NAMALWA (cell line): ENCODE results near the gene NFATC3.

Experiments
- DNase-seq: peaks from one replicate; pipeline ENCODE4 v3.0.0-alpha.2; 2015; ENCODE audit warnings: low spot score

Gene NFATC3

DNA sequence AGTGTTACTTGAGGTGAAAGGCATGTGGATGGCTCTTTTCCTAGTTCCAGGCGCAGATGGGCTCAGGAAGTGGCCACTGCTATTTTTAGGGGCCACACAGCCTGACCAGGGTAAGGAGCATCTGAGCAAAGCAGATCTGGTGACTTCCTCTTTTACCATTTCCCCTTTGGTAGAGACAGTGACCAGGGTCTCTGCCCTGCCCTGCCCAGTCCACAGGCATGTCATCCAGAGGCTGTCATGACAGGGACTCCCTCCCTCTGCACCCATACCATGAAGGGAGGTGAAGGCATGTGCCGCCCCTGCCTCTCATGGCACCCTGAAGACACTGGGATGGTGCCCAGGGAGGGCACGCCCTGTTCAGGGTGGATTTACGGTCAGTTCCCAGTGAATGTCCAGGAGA is 162.2 kb downstream of the NFATC3 start:
- DNase-seq: no peak

DNA sequence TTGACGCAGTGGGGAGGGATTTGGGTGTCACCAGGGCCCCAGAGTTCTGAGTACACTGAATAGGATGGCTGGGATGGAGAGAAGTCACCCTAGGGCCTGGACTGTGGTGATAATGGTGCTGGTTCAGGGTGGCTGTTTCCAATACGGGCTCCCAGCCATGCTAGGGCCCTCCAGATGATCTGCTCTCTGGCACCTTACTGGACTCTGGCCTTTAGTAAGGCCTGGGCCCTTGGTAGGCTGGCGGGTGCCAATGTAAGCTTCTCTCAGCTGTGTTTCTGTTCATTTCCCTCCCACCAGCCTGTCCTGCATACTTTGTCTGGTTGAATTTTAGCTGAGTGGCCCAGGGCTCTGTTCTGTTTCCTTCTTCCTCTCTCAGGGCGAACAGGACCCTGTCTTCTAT is 162.8 kb downstream of the NFATC3 start:
- no peak for DNase-seq

DNA sequence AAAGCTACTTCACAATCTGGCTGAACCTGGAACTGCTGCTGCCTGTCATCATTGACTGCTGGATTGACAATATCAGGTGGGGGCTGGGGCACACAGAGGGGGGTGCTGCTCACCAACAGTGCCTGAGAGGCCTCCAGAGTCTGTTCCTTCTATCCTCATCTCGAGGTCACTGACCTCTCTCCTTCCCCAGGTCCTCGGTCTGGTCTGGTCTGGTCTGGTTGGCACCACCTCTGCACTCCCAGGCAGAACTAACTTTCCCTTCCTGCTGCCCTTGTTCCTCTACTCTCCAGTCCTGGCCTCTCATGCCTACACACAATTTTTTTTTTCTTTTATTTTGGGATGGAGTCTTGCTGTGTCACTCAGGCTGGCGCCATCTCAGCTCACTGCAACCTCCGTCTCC is 164.2 kb downstream of the NFATC3 start:
- DNase-seq: no peak

DNA sequence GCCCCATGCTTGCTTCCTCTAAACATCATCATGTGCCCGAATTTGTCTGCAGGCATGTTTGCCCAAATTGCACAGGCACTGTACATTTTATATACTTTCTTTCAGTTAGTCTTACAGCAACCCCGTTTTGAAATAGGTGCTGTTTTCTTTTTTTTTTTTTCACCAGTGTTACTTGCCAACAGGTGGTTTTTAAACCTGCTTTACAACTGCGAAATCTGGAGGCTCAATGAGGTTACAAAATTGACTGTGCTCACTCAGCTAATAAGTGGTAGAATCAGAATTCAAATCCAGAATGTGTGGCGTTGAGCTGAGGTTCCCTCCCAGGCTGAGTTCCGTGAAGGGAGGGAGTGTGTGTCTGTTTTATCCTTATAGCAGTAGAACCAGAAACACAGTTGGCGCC is 165.8 kb downstream of the NFATC3 start:
- DNase-seq: peak; percentile 54

DNA sequence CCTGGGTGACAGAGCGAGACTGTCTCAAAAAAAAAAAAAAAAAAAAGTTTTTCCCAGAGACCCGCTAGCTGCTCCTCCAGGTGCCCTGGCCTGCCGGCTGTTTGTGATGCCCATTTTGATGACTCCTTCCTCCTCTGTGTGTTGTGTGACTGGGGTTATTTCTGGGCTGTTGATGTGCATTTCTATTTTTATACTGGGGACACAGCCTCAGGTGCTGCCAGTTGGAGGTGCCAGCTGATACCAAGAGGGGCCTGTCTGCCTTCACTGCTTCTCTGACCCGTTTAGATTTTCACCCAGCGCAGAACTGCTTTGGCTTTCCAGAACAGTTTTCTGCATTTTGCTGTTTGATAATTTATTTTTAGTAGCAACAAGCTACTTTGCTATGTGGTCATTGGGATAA is 166.7 kb downstream of the NFATC3 start:
- peak; percentile 96 for DNase-seq

DNA sequence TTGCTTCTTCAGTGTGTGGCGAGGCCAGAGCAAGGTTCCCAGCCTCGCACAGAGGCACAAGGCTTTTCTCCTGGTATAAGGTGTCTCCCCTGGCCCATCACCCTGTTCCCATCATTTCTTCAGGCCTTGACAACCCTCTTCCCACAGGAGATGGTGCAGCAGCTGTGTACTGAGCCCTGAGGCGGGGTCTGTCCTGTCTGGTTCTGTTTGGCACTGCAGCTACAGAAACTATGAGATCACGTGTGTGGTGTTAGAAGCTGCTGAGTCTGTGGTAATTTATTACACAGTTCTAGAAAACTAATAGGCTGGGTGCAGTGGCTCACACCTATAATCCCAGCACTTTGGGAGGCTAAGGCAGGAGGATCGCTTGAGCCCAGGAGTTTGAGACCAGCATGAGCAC is 167.2 kb downstream of the NFATC3 start:
- DNase-seq: peak; percentile 62

DNA sequence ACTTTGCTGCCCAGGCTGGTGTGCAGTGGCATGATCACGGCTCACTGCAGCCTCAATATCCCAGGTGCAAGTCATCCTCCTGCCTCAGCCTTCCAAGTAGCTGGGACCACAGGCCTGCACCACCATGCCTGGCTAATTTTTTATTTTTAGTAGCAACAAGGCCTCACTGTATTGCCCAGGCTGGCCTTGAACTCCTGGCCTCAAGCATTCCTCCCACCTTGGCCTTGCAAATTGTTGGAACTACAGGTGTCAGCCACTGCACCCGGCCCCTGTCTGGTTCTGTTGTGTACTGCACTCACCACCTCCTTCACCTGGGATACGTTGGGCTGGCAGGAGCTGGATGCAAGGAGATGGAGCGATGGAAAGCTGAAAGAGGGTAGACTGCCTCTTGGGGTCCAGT is 168.6 kb downstream of the NFATC3 start:
- DNase-seq: no peak

DNA sequence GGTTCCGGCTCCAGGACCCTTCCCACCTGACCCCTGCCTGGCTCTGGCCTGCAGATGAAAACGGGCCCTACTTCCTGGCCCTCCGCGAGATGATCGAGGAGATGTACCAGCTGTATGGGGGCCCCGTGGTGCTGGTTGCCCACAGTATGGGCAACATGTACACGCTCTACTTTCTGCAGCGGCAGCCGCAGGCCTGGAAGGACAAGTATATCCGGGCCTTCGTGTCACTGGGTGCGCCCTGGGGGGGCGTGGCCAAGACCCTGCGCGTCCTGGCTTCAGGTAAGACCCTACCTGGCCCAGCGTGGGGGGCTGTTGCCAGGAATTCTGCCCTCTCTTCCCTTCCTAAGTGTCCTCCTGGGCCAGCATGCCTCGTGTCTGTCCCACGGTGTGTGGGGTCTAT is 170.5 kb downstream of the NFATC3 start:
- DNase-seq: no peak

DNA sequence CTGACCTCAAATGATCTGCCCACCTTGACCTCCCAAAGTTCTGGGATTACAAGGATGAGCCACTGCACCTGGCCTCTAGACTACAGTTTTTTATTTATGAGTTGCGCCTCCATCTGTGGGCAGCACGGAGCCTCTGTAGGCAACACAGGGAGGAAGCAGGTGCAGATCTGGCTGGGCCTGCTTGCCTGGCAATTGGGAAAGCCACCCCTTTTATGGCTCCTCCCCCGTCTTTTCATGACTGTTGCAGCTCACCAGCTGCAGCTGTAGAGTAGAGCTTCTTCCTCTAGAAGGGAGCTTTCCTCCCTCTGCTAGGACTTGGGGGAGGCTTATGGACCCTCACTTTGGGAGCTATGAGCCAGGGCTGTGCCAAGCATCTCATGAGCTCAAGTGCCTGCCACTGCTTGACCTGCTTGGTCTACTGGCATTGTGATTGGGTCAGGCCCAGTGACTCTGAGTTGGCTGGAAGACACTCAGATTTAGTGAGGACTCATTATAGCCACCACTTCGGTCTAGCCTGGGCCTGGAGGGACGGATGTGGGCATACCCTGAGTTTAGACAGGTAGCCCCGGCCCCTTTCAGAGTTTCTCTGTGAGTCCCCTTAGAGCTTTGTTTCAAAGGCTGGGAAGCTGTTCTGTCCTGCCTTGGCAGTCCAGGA is 172.2 kb downstream of the NFATC3 start:
- DNase-seq: peak; percentile 96

DNA sequence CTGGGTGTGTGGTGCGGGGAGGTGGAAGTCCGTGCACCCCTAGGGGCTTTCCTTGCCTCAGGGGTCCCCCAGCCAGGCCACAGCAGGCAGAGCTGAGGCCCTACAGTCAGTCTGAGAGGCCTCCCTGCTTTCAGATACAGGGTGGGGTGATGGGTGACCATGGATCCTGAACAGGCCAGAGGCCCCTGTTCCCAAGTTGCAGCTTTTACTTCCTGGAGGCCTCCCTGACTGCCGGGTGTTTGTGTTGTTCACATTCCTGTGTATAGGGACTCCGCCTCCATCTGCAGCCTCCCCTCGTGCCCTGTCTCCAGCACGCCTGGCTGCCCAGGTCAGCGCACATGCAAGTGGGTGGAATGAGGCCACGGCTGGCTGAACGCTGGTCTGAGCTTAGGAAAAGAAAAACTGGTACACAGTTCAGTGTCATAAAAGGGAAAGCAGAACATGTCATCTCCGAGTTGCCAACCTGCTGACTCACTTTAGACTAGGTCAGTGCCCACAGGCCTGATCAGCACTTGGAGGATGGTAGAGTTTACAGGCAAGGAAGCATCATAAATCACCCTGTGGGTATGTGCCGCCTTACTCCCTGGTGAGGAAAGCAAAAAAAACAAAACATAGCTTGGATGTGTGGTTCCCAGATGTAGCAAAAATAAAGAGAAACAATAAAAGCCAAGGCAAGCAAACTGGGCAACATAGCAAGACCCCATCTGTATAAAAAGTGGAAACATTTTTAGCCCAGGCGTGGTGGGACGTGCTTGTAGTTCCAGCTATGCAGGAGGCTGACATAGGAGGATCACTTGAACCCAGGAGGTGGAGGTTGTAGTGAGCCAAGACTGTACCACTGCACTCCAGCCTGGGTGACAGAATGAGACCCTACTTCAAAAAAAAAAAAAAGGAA is 173.0 kb downstream of the NFATC3 start:
- peak; percentile 63 for DNase-seq

DNA sequence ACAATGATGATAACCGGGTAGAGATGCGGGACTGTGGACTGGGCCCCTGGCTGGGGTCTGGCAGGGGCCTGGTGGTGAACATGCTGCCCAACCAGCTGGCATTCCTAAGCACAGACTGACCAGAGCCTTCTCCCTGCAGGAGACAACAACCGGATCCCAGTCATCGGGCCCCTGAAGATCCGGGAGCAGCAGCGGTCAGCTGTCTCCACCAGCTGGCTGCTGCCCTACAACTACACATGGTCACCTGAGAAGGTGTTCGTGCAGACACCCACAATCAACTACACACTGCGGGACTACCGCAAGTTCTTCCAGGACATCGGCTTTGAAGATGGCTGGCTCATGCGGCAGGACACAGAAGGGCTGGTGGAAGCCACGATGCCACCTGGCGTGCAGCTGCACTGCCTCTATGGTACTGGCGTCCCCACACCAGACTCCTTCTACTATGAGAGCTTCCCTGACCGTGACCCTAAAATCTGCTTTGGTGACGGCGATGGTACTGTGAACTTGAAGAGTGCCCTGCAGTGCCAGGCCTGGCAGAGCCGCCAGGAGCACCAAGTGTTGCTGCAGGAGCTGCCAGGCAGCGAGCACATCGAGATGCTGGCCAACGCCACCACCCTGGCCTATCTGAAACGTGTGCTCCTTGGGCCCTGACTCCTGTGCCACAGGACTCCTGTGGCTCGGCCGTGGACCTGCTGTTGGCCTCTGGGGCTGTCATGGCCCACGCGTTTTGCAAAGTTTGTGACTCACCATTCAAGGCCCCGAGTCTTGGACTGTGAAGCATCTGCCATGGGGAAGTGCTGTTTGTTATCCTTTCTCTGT is 174.0 kb downstream of the NFATC3 start:
- DNase-seq: no peak

DNA sequence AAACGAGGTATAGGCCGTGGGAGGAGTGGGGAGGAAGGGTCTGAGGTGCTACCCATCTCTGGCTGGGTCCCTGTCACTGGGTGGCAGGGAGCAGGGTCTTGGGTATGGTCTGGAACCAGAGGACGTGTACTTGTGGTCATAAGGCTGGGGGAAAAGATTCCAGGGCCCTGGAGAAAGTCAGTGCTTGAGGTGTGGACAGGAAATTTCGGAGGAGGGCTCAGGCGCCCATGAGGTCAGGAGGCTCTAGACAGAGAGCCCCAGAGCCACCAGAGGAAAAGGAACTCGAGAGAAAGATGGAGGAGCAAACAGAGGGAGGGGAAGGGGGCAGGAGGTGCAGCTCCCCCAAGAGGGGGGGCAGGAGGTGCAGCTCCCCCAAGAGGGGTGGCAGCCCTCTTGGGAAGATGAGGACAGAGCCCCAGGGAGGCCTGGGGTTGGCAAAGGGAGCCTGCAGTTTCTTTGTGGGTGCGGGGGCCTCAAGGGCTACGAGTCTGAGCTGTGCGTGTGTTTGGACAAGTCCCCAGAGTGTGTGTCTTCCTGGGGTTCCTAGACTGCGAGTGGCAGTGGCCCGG is 178.5 kb downstream of the NFATC3 start:
- DNase-seq: no peak

DNA sequence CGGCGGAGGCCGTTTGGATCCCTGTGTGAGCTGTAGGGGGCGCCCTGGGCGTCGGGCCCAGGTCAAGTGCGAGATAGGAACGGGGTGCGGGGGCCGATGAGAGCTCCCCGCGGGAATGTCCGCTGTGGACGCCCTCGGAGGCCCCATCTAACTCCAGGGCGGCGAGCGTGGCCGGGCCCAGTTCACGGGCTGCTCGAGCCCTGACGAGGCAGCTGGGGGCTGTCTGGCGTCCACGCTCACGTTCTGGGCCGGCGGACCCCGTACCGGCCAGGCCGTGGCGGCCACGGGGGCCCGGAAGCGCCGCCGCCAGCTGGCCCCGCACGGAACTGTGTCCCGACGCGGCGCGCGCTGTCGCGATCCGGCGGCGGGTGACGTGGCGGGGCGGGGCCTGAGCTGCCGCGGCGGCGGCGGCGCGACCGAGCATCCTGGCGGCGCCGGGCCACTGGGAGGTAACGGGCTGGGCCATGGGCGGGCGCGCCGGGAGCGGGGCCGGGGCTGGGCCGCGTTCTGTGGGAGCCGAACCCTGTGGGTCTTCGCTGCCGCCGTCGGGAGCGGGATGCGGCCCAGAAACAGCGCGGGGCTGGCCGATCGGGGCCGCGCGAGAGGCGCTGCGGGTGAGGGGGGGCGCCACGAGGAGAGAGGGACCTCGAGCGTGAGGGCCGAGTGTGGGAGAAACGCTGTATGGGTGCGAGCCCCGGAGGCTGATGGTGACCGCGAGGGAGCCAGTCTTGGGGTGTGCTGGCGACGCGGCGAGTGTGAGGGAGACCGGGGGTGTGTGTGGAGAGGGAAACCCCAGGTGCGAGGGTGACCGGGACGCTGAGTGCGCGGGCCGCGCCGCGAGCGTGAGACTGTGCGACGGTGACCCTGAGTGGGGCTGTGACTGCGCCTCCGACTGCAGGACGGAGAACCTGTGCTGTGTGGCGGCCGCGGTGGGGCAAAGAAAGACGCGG is 179.2 kb downstream of the NFATC3 start, which contains the start of gene SLC7A6:
TSS of gene SLC7A6 (plus strand) at position 399 of the 950 bp plus-strand sequence. CDS start 10,201 bp downstream, outside the sequence.
- DNase-seq: peak; percentile 91

DNA sequence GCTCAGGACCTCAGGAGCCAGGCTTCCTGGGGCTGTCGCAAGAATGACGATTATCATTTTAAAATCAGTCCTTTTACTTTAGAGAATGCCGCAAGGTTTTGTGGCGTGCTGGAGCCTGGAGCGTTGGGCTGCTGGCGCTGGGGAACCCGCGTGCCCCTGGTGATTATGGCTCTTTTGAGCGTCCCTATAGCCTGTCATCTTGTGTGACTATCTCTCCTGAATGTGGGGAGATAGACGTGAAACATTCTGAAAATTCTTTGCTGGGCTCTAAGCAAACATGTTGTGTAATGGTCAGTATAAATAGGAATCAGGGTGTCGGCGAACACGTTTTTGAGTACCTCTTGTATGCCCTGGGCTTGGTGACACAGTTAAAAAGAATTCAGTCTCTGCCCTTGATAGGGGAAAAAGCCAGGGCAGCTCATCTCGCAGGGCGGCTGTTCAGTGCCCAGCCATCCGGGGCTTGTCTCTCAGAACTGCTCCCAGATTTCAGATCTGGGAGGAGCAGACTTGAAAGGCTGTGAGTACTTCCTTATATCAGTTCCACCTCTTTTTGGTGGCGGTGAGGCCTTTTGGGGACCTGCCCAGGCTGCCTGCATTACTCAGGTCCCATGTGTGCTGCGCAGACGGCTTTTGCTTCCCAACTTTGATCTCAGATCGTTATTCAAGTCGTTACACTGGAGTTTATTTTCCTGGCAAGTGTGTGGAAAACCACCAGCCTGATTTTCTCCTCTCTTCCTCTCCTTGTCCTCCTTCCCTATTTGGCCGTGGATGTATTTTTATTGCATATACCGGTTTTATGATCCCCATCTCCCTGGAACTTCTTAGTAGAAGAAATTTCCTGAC is 180.1 kb downstream of the NFATC3 start:
- DNase-seq: peak; percentile 64

DNA sequence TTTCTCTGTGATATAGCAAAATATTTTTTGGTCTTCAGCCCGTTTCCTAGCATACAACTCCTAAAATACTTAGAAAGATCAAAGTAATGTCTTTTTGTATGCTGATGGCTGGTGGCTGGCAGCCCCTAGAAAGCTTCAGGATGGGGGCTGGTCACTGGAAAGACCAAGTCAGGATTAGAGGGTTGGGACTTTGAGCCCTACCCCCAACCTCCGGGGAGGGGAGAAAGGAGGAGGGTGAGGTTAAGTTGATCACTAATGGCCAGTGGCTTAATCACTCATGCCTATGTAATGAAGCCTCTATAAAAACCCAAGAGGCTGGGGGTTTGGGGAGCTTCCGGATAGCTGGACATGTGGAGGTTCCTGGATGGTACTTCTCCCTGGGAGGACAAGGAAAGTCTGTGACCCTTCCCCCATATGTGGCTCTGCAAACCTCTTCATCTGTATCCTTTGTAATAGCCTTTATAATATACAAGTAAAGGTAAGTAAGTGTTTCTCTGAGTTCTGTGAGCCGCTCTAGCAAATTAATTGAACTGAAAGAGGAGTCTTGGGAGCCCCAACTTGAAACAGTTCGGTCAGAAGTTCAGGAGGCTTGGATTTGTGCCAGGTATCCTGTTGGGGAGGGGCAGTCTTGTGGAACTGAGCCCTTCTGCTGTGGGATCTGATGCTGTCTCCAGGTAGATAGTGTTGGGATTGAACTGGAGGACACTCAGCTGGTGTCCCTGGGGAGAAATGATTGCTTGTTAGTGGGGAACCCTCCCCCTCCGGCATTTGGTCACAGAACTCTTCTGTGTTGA is 182.6 kb downstream of the NFATC3 start:
- no peak for DNase-seq

DNA sequence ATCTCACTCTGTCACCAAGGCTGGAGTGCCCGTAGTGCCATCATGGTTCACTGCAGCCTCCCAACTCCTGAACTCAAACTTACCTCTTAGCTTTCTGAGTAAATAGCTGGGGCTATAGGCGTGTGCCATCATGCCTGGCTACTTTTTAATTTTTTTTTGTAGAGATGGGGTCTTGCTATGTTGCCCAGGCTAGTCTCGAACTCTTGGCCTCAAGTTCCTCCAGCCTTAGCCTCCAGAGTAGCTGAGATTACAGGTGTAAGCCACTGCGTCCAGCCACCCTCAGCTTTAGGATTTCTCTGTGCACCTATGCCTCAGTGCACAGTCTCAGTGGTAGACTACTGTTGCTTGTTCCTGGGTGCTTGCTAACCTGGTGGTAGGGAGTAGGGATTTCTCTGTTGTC is 184.6 kb downstream of the NFATC3 start:
- no peak for DNase-seq

DNA sequence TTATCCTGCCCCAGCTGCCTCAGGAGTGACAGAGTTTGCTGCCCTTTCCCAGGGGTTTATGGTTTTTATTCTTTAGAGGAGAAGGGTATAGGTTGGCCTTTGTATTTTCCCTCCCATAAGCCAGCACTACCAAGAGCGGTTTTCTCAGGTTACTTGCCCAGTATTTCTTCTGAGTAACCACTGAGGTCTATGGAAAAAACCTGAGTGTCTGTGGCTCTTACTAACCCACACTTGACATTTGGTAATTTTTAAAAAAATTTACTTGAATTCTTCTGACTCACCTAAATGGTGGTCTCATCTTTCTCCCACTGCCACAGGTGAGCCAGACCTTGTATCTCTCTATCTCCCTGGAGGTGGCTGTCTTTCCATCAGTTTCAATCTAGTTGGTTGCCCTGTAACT is 185.2 kb downstream of the NFATC3 start:
- no peak for DNase-seq

DNA sequence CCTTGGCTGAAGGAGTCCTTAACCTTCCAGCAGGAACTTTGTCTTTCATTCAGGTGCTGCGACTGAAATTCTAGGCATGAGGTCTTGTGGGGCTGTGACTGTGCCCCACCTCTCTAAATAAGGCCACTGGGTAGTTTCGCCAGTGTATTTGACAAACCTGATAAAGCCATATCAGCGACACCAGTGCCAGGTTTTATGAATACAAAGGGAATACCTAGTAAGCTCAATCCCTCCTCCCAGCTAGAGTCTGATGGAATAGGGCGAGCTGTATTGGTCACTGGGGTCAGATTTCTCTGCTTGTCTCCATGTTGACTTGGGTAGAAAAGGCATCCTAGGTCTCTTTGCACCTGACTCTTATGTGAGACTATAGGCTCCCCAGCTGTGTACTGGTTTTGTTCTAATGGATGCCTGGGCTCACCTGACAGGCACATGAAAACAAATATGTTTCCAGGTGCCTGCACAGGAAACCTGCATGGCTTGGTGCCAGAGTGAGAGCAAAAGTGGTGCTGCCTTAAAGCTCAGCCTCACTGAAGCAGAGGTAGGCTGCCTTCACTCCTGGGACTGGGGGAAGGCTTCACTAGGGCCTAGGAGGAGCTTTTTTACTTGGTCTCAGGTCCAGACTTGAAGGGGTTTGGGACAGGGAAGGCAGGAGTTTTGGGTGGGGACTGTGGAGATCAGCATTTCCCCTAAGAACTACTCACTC is 187.5 kb downstream of the NFATC3 start:
- DNase-seq: no peak

DNA sequence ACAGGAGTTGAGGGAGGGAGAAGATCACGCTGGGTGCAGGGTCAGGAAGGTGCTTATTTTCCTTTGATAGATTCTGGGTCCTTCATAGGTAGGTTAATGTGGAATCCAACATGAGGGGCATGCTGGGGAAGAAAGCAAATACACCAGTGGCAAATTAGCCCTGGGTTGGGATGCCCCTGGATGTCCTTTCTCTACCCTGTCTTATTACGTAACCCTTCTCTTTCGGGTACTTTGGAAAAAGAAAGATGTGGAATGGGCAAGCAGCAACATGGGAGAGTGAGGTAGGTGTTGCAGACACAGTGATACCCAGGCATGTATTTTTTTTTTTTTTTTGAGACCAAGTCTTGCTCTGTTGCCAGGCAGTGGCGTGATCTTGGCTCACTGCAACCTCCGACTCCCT is 188.3 kb downstream of the NFATC3 start:
- no peak for DNase-seq
